Renal cortical epithelial cell (primary cell): Measurements from ENCODE around the gene TPK1. TPM values are rescaled to one million over a fixed set of nuclear protein-coding genes. Genes with fewer than 3 reads are reported as not detected.

Experiments used
- DNase-seq: peaks from one replicate; pipeline ENCODE4 v3.0.0-alpha.2; 2011; ENCODE audit warnings: low read depth
- total RNA-seq: library from RNA; depleted of rRNA; stranded (reverse); fragments of >200 nt; gene quantifications from 2 replicates; pipeline ENCODE4 v1.2.3, GENCODE V29; 2014

The TPK1 gene
- total RNA-seq, 1 donor from 2014 or later: 11.0 TPM

- peak; percentile 71 for DNase-seq
These were observed 306.5 kb downstream of the TPK1 start for GRCh38 chr7:144529269-144529926.

- peak; percentile 34 for DNase-seq
These were observed 307.3 kb downstream of the TPK1 start for GRCh38 chr7:144528536-144529045.

- peak; percentile 61 for DNase-seq
These were observed 308.8 kb downstream of the TPK1 start for GRCh38 chr7:144527051-144527471.

- no peak for DNase-seq
These were observed 309.9 kb downstream of the TPK1 start for GRCh38 chr7:144525956-144526355.

- no peak for DNase-seq
These were observed 311.6 kb downstream of the TPK1 start for GRCh38 chr7:144524271-144524670.

GRCh38 chr7:144523621-144524020 is 312.2 kb downstream of the TPK1 start:
- DNase-seq: peak; percentile 63

GRCh38 chr7:144519925-144520324 is 315.9 kb downstream of the TPK1 start:
- DNase-seq: no peak

- DNase-seq: no peak
These were observed 317.5 kb downstream of the TPK1 start for GRCh38 chr7:144518360-144518759.

GRCh38 chr7:144517749-144518148 is 318.1 kb downstream of the TPK1 start:
- DNase-seq: no peak

GRCh38 chr7:144516729-144517525 is 318.9 kb downstream of the TPK1 start:
- DNase-seq: no peak

GRCh38 chr7:144513334-144513733 is 322.5 kb downstream of the TPK1 start:
- DNase-seq: peak; percentile 51

GRCh38 chr7:144510621-144511020 is 325.2 kb downstream of the TPK1 start:
- no peak for DNase-seq

GRCh38 chr7:144508702-144509101 is 327.2 kb downstream of the TPK1 start:
- no peak for DNase-seq

- DNase-seq: no peak
These were observed 332.6 kb downstream of the TPK1 start for GRCh38 chr7:144503215-144503614.

GRCh38 chr7:144500225-144500624 is 335.6 kb downstream of the TPK1 start:
- no peak for DNase-seq

- peak; percentile 5 for DNase-seq
These were observed 338.6 kb downstream of the TPK1 start for GRCh38 chr7:144497282-144497681.

- no peak for DNase-seq
These were observed 341.5 kb downstream of the TPK1 start for GRCh38 chr7:144494355-144494754.

GRCh38 chr7:144489504-144489903 is 346.3 kb downstream of the TPK1 start:
- no peak for DNase-seq

GRCh38 chr7:144488977-144489376 is 346.9 kb downstream of the TPK1 start:
- DNase-seq: no peak

- no peak for DNase-seq
These were observed 348.0 kb downstream of the TPK1 start for GRCh38 chr7:144487901-144488300.

- DNase-seq: no peak
These were observed 351.4 kb downstream of the TPK1 start for GRCh38 chr7:144484445-144484844.

GRCh38 chr7:144483189-144483588 is 352.7 kb downstream of the TPK1 start:
- DNase-seq: no peak

GRCh38 chr7:144481833-144482232 is 354.0 kb downstream of the TPK1 start:
- DNase-seq: no peak
